Bronchial epithelial cell (primary cell): Measurements from ENCODE around the gene CNST. TPM values are rescaled to one million over a fixed set of nuclear protein-coding genes. Genes with fewer than 3 reads are reported as not detected.
"Not testable (repeated sequence)": the region's sequence is repeated elsewhere in the genome, so short reads cannot be mapped to it uniquely, and the experiment has no call there.

ENCODE experiments used
- DNase-seq: peaks from one replicate; pipeline ENCODE4 v3.0.0-alpha.2; 2010; ENCODE audit warnings: low read depth
- FAIRE-seq: peaks from 2 replicates; lab custom pipeline; 2011; peaks lifted over from hg19 to GRCh38; lab: Jason Lieb, UNC
- H3K27me3 ChIP-seq: 2 replicates; pipeline ENCODE4 v1.5.1; 2011; ENCODE audit warnings: low read length; ENCODE audit not compliant: control insufficient read depth, insufficient read depth
- H3K36me3 ChIP-seq: 2 replicates; pipeline ENCODE4 v1.5.1; 2011; ENCODE audit warnings: low read length; ENCODE audit not compliant: control insufficient read depth, insufficient read depth
- H3K4me3 ChIP-seq: 2 replicates; pipeline ENCODE4 v1.5.1; 2011; ENCODE audit warnings: mild to moderate bottlenecking, low read depth, low read length, control low read depth
- CTCF ChIP-seq: IDR thresholded peaks from 2 replicates; pipeline ENCODE4 v1.5.1; 2011; ENCODE audit warnings: mild to moderate bottlenecking, moderate library complexity, low read length, control low read depth, inconsistent platforms; ENCODE audit not compliant: insufficient read depth, severe bottlenecking
- total RNA-seq: library from RNA; depleted of rRNA; stranded (reverse); fragments of >200 nt; gene quantifications from 2 replicates; pipeline ENCODE4 v1.2.1, GENCODE V29; 2014

Gene CNST
- total RNA-seq, 1 donor from 2014 or later, result 10.3 TPM

GRCh38 chr1:246683521-246683920 is 117.3 kb downstream of the CNST start:
- DNase-seq, result no peak
- FAIRE-seq, result no peak
- TF ChIP-seq CTCF, result no peak
- Histone ChIP-seq H3K36me3 (no peaks in the 10 kb centered on the region), H3K4me3 (no peak overlapping the region), H3K27me3 (no peaks in the 10 kb centered on the region)

GRCh38 chr1:246687002-246687401 is 120.7 kb downstream of the CNST start:
- no peak for TF ChIP-seq CTCF
- FAIRE-seq (no peak), DNase-seq (no peak)
- no peaks in the 10 kb centered on the region for H3K27me3 ChIP-seq
- no peak overlapping the region for H3K4me3 ChIP-seq
- no peaks in the 10 kb centered on the region for H3K36me3 ChIP-seq

- Histone ChIP-seq H3K36me3 (no peaks in the 10 kb centered on the region), H3K4me3 (peak overlapping the region; percentile 24), H3K27me3 (no peaks in the 10 kb centered on the region)
- FAIRE-seq, result no peak
- peak; percentile 82 for TF ChIP-seq CTCF
- peak; percentile 69 for DNase-seq
These were observed 123.3 kb downstream of the CNST start for GRCh38 chr1:246689409-246690008.

- no peak for DNase-seq
- no peak for FAIRE-seq
- H3K4me3 ChIP-seq, result no peak overlapping the region
- TF ChIP-seq CTCF, result no peak
- no peaks in the 10 kb centered on the region for H3K36me3 ChIP-seq
- no peaks in the 10 kb centered on the region for H3K27me3 ChIP-seq
These were observed 123.8 kb downstream of the CNST start for GRCh38 chr1:246690100-246690499.

- TF ChIP-seq CTCF, result no peak
- no peaks in the 10 kb centered on the region for H3K27me3 ChIP-seq
- FAIRE-seq, result no peak
- no peaks in the 10 kb centered on the region for H3K36me3 ChIP-seq
- no peak for DNase-seq
- H3K4me3 ChIP-seq, result no peak overlapping the region
These were observed 125.6 kb downstream of the CNST start for GRCh38 chr1:246691622-246692495.

- FAIRE-seq, result not testable (repeated sequence)
These were observed 128.1 kb downstream of the CNST start for GRCh38 chr1:246694213-246694895.

More at GRCh38 chr1:246694213-246694895, 128.1 kb downstream of the CNST start:
- H3K36me3 ChIP-seq, H3K4me3 ChIP-seq, DNase-seq, H3K27me3 ChIP-seq: not testable (repeated sequence)
